Activated B cell treated with CpG ODN at 0.5 μM for 24 hours (primary cell): Measurements from ENCODE around the gene FOXN4. TPM values are rescaled to one million over a fixed set of nuclear protein-coding genes. Genes with fewer than 3 reads are reported as not detected.

Experiments
- ATAC-seq: fragments of 200-7000 bp; cut with Tn5 transposase; one replicate; pipeline ENCODE4 v1.10.0; 2021; ENCODE audit warnings: low read depth, mild to moderate bottlenecking, moderate library complexity
- CTCF ChIA-PET: fragments of 350-600 bp; sonication (Branson Sonifier 250); formaldehyde crosslinking; loops from one replicate; lab custom pipeline; 2021; ENCODE audit warnings: antibody characterized with exemption; lab: Charles Lee
- POLR2A ChIA-PET: fragments of 350-600 bp; sonication (Branson Sonifier 250); formaldehyde crosslinking; loops from one replicate; lab custom pipeline; 2021; ENCODE audit warnings: antibody characterized with exemption; lab: Charles Lee
- DNase-seq: peaks from one replicate; pipeline ENCODE4 v3.0.0; 2022
- H3K27ac Mint-ChIP-seq: one replicate; pipeline ENCODE4 v1.8.0; 2020; ENCODE audit warnings: mixed read lengths
- H3K27me3 Mint-ChIP-seq: one replicate; pipeline ENCODE4 v1.8.0; 2021; ENCODE audit warnings: mixed read lengths
- H3K36me3 Mint-ChIP-seq: one replicate; pipeline ENCODE4 v1.8.0; 2021; ENCODE audit warnings: low read depth, mixed read lengths
- H3K4me1 Mint-ChIP-seq: one replicate; pipeline ENCODE4 v1.8.0; 2021; ENCODE audit warnings: mixed read lengths
- H3K4me3 Mint-ChIP-seq: one replicate; pipeline ENCODE4 v1.8.0; 2020; ENCODE audit warnings: mild to moderate bottlenecking, mixed read lengths
- H3K9me3 Mint-ChIP-seq: one replicate; pipeline ENCODE4 v1.8.0; 2020; ENCODE audit warnings: mixed read lengths
- intact Hi-C: fragments of 100-400 bp; cut with micrococcal nuclease; formaldehyde crosslinking; loops from one replicate; pipeline ENCODE4 v1.15.1; 2024
- total RNA-seq: library from RNA; stranded (reverse); gene quantifications from 2 replicates; pipeline ENCODE4 v1.2.3, GENCODE V29; 2022
- TF ChIP-seq, protein P1 (sequence below): fragments of 200-600 bp; IDR thresholded peaks from one replicate; pipeline ENCODE4 v1.8.0; 2022; ENCODE audit warnings: antibody characterized with exemption, mild to moderate bottlenecking

Gene FOXN4
- total RNA-seq, 1 donor from 2014 or later, result not detected

- ChIA-PET POLR2A (no interaction called here), CTCF (no interaction called here)
- Mint-ChIP-seq H3K36me3 (peaks cover 32% of the 10 kb centered on the region), H3K4me1 (no peaks in the 10 kb centered on the region), H3K9me3 (no peaks in the 10 kb centered on the region), H3K27ac (no peak overlapping the region), H3K4me3 (no peak overlapping the region), H3K27me3 (no peaks in the 10 kb centered on the region)
- intact Hi-C loops, result no loop called here
- DNase-seq (no peak), ATAC-seq (no peak)
- TF ChIP-seq, protein P1, sequence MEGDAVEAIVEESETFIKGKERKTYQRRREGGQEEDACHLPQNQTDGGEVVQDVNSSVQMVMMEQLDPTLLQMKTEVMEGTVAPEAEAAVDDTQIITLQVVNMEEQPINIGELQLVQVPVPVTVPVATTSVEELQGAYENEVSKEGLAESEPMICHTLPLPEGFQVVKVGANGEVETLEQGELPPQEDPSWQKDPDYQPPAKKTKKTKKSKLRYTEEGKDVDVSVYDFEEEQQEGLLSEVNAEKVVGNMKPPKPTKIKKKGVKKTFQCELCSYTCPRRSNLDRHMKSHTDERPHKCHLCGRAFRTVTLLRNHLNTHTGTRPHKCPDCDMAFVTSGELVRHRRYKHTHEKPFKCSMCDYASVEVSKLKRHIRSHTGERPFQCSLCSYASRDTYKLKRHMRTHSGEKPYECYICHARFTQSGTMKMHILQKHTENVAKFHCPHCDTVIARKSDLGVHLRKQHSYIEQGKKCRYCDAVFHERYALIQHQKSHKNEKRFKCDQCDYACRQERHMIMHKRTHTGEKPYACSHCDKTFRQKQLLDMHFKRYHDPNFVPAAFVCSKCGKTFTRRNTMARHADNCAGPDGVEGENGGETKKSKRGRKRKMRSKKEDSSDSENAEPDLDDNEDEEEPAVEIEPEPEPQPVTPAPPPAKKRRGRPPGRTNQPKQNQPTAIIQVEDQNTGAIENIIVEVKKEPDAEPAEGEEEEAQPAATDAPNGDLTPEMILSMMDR, result no peak
Observed at GRCh38 chr12:109240365-109240764, 68.7 kb downstream of the FOXN4 start.

- H3K36me3 Mint-ChIP-seq, result peaks cover 35% of the 10 kb centered on the region
- ATAC-seq (no peak), DNase-seq (no peak)
- intact Hi-C loops, result no loop called here
- H3K27ac Mint-ChIP-seq, result no peak overlapping the region
- ChIA-PET CTCF (no interaction called here), POLR2A (no interaction called here)
- TF ChIP-seq, protein P1, result no peak
- no peaks in the 10 kb centered on the region for H3K9me3 Mint-ChIP-seq
- H3K27me3 Mint-ChIP-seq, result no peaks in the 10 kb centered on the region
- H3K4me3 Mint-ChIP-seq, result no peak overlapping the region
- H3K4me1 Mint-ChIP-seq, result no peaks in the 10 kb centered on the region
Observed at GRCh38 chr12:109239691-109240090, 69.4 kb downstream of the FOXN4 start.

GRCh38 chr12:109239179-109239578, 69.9 kb downstream of the FOXN4 start:
- Mint-ChIP-seq H3K36me3 (peaks cover 35% of the 10 kb centered on the region), H3K27ac (no peak overlapping the region)
- no peak for ATAC-seq

DNA sequence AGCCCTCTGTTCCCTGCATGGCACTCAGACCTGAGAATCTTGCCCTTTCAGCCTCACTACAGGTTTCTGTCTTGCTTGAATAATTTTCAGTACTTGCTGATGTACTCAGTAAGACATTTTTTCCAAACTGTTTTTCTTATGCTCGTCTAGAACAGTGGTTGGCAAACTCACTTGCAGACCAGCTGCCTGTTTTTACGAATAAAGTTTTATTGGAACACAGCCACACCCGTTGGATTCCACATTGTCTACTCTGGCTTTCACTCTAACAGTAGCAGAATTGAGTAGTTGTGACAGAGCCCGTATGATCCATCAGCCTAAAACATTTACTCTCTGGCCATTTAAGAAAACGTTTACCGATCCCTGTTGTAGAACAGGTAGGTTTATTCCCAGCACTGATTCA, 72.8 kb downstream of the FOXN4 start:
- H3K4me1 Mint-ChIP-seq, result no peaks in the 10 kb centered on the region
- DNase-seq (no peak), ATAC-seq (no peak)
- CTCF ChIA-PET, result no interaction called here
- TF ChIP-seq, protein P1, result no peak
- peaks cover 32% of the 10 kb centered on the region for H3K36me3 Mint-ChIP-seq
- POLR2A ChIA-PET, result no interaction called here
- H3K4me3 Mint-ChIP-seq, result no peak overlapping the region
- intact Hi-C loops, result no loop called here
- no peaks in the 10 kb centered on the region for H3K9me3 Mint-ChIP-seq
- no peaks in the 10 kb centered on the region for H3K27me3 Mint-ChIP-seq
- H3K27ac Mint-ChIP-seq, result no peak overlapping the region

More at GRCh38 chr12:109239179-109239578, 69.9 kb downstream of the FOXN4 start:
- Mint-ChIP-seq H3K4me1 (no peaks in the 10 kb centered on the region), H3K9me3 (no peaks in the 10 kb centered on the region), H3K4me3 (no peak overlapping the region), H3K27me3 (no peaks in the 10 kb centered on the region)
- intact Hi-C loops, result no loop called here
- POLR2A ChIA-PET, result no interaction called here
- CTCF ChIA-PET, result no interaction called here
- DNase-seq, result no peak
- TF ChIP-seq, protein P1, result no peak

DNA sequence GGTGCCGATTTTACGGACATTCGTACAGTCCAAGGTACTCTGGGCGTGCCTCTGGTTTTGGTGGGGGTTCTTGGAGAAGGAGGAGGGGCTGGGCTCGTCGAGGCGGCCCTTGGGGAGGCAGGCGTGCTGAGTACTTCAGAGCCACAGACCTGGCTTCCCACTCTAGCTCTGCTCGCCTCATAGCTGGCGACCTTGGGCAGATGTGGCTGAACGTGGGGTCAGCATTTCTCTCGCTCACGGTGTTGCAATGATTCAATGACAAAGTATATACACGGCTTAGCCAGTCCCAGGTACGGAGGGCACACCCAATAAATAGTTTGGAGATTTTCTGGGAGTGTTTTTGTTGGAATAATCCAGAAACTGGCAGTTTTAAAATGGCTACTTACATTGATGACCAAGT, 75.1 kb downstream of the FOXN4 start:
- DNase-seq (no peak), ATAC-seq (no peak)
- Mint-ChIP-seq H3K27ac (no peak overlapping the region), H3K4me1 (no peaks in the 10 kb centered on the region), H3K36me3 (peaks cover 28% of the 10 kb centered on the region), H3K4me3 (no peak overlapping the region), H3K27me3 (no peaks in the 10 kb centered on the region), H3K9me3 (no peaks in the 10 kb centered on the region)
- ChIA-PET POLR2A (no interaction called here), CTCF (no interaction called here)
- intact Hi-C loops, result no loop called here
- TF ChIP-seq, protein P1, result no peak
